Measurements from ENCODE around the gene RBM33. TPM values are rescaled to one million over a fixed set of nuclear protein-coding genes. Genes with fewer than 3 reads are reported as not detected.

The RBM33 gene
- polyA plus RNA-seq, 1 donor (not counting 4 experiments of a cell fraction or from before 2014, with no cell fraction given), result 8.9 TPM

- no peaks in the 10 kb centered on the region for H3K9me3 ChIP-seq (ENCODE audit: control insufficient read depth, low read depth, low read length)
- no peak overlapping the region for H3K4me3 ChIP-seq (ENCODE audit: control insufficient read depth in 2 of 3, extremely low read depth in 1 of 3, insufficient read depth in 2 of 3, low read depth in 1 of 3, low read length in 3 of 3)
- no peak for FAIRE-seq
- TF ChIP-seq EZH2 (IDR thresholded peaks at IDR 0.05; ENCODE audit: low read length) (no peak), CTCF (optimal IDR thresholded peaks at IDR 0.05 in 1 of 3, IDR thresholded peaks at IDR 0.05 in 1 of 3, conservative IDR thresholded peaks at IDR 0.05 in 1 of 3; ENCODE audit: extremely low read depth in 1 of 3, insufficient read depth in 2 of 3, low read length in 3 of 3) (no peak)
- no peak for DNase-seq (ENCODE audit: low read depth, low spot score)
- peaks cover 0 to 8% of the 10 kb centered on the region in 2 experiments for H3K36me3 ChIP-seq (ENCODE audit: control insufficient read depth in 2 of 2, extremely low read depth in 1 of 2, insufficient read depth in 2 of 2, low read length in 2 of 2)
- peaks cover 32% of the 10 kb centered on the region for H3K4me1 ChIP-seq (ENCODE audit: control insufficient read depth, extremely low read depth, insufficient read depth, low read length)
- H3K9ac ChIP-seq (ENCODE audit: control insufficient read depth, extremely low read depth, insufficient read depth, low read length), result no peak overlapping the region
- H3K27ac ChIP-seq (ENCODE audit: control insufficient read depth, insufficient read depth, low read length), result no peak overlapping the region
- peaks cover 99% of the 10 kb centered on the region for H3K79me2 ChIP-seq (ENCODE audit: control insufficient read depth, insufficient read depth, low read length)
- peaks cover 3% of the 10 kb centered on the region for H4K20me1 ChIP-seq (ENCODE audit: control insufficient read depth, extremely low read depth, insufficient read depth, low read length)
- dilution Hi-C loops (cut with MboI; ENCODE audit: extremely low pct_ligation_motif_present, low sequenced_read_pairs), result no loop called here
- H3K9me1 ChIP-seq (ENCODE audit: control insufficient read depth, extremely low read depth, insufficient read depth, low read length), result no peaks in the 10 kb centered on the region
- H3K27me3 ChIP-seq (ENCODE audit: control insufficient read depth, extremely low read depth, insufficient read depth, low read length), result no peaks in the 10 kb centered on the region
- no peak overlapping the region for H2AFZ ChIP-seq (ENCODE audit: control insufficient read depth, low read length)
- H3K4me2 ChIP-seq (ENCODE audit: control insufficient read depth, extremely low read depth, insufficient read depth, low read depth, low read length), result no peak overlapping the region
Observed at GRCh38 chr7:155649588-155649987, 5.1 kb downstream of the RBM33 start.

DNA sequence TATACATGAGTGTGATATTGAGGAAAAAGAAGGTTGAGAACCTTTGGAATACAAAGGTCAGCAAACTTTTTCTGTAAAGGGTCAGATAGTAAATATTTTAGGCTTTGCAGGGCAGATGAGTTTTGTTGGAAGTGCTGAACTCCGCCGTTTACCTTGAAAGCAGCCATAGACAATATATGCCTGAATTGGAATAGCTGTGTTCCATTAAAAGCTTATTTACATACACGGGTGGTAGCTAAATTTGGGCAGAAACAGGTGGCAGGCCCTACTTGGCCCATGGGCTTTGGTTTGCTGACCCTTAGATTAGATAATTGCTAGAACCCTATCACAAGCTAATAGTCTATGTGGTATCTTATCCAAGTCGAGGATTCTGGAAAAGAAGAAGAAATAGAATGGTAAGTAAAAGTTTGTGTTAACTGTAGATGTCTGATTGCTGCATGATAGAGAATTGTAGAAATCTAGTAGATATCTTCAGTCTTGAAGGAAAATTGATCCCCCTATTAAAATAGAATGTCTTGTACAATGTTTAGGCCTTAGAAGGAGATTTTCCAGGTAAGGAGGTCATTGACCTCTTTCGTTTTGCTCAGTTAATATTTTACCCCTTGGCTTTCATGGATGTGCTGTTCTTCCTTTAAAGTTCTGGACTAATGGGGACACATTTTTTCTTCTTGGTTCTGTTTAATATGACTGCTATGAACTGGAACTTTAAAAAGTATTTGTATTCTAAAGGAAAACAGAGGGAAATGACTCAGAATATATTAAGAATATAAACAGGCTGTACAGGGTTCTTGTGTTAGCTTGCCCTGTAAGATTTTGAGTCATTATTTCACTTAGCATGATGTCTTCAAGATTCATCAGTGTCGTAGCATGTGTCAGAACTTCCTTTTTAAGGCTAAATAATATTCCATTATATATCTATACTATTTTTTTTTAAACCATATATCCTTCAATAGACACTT, 8.0 kb downstream of the RBM33 start:
- Histone ChIP-seq H3K4me3 (ENCODE audit: control insufficient read depth in 2 of 3, extremely low read depth in 1 of 3, insufficient read depth in 2 of 3, low read depth in 1 of 3, low read length in 3 of 3) (no peak overlapping the region), H4K20me1 (ENCODE audit: control insufficient read depth, extremely low read depth, insufficient read depth, low read length) (peaks cover 6% of the 10 kb centered on the region), H3K4me2 (ENCODE audit: control insufficient read depth, extremely low read depth, insufficient read depth, low read depth, low read length) (no peak overlapping the region), H3K27ac (ENCODE audit: control insufficient read depth, insufficient read depth, low read length) (peak overlapping the region; percentile 77), H2AFZ (ENCODE audit: control insufficient read depth, low read length) (no peak overlapping the region), H3K4me1 (ENCODE audit: control insufficient read depth, extremely low read depth, insufficient read depth, low read length) (peaks cover 21% of the 10 kb centered on the region), H3K9ac (ENCODE audit: control insufficient read depth, extremely low read depth, insufficient read depth, low read length) (no peak overlapping the region), H3K79me2 (ENCODE audit: control insufficient read depth, insufficient read depth, low read length) (peaks cover 97% of the 10 kb centered on the region), H3K9me1 (ENCODE audit: control insufficient read depth, extremely low read depth, insufficient read depth, low read length) (no peaks in the 10 kb centered on the region), H3K9me3 (ENCODE audit: control insufficient read depth, low read depth, low read length) (no peaks in the 10 kb centered on the region), H3K36me3 (ENCODE audit: control insufficient read depth in 2 of 2, extremely low read depth in 1 of 2, insufficient read depth in 2 of 2, low read length in 2 of 2) (peaks cover 0 to 8% of the 10 kb centered on the region in 2 experiments), H3K27me3 (ENCODE audit: control insufficient read depth, extremely low read depth, insufficient read depth, low read length) (no peaks in the 10 kb centered on the region)
- DNase-seq (ENCODE audit: low read depth, low spot score), result no peak
- TF ChIP-seq CTCF (optimal IDR thresholded peaks at IDR 0.05 in 1 of 3, IDR thresholded peaks at IDR 0.05 in 1 of 3, conservative IDR thresholded peaks at IDR 0.05 in 1 of 3; ENCODE audit: extremely low read depth in 1 of 3, insufficient read depth in 2 of 3, low read length in 3 of 3) (no peak), EZH2 (IDR thresholded peaks at IDR 0.05; ENCODE audit: low read length) (no peak)
- dilution Hi-C loops (cut with MboI; ENCODE audit: extremely low pct_ligation_motif_present, low sequenced_read_pairs), result no loop called here
- no peak for FAIRE-seq
